Measurements from ENCODE around the gene PERM1. TPM values are rescaled to one million over a fixed set of nuclear protein-coding genes. Genes with fewer than 3 reads are reported as not detected.

Gene PERM1
- polyA plus RNA-seq, 1 donor (not counting 4 experiments of a cell fraction or from before 2014, with no cell fraction given), result not detected

DNA sequence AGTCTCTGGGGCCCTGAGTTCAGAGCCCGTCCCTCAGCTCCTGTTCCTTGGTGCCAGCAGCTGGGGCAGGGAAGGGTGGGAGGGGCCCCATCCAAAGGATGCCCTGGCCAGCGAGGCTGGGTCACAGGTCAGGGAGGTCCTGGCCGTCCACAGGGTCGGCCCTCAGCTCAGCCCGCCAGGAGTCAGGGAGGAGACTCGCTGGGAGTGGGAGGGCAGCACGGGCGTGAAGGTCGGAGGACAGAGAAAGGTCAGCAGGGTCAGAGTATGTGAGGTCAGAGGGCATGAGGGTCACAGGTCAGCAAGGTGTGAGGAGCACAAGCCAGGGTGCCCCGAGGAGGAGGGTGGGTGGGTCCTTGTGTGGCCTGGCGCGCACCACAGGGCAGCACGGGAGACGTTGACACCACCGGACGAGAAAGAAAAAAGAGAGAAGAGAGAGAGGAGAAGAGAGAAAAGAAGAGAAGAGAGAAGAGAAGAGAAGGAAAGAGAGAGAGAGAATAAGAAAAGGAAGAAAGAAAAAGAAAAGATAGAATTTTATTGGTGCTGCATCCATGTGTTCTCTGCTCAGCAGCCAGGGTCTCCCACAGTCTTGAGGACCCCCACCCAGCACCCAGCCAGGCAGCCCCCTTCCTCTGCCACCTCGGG lies 7.1 kb downstream of the PERM1 start:
- no peak for FAIRE-seq
- Histone ChIP-seq H4K20me1 (ENCODE audit: control insufficient read depth, extremely low read depth, insufficient read depth, low read length) (no peaks in the 10 kb centered on the region), H3K9me3 (ENCODE audit: control insufficient read depth, low read depth, low read length) (no peaks in the 10 kb centered on the region), H3K27me3 (ENCODE audit: control insufficient read depth, extremely low read depth, insufficient read depth, low read length) (peaks cover 5% of the 10 kb centered on the region), H3K4me1 (ENCODE audit: control insufficient read depth, extremely low read depth, insufficient read depth, low read length) (peaks cover 4% of the 10 kb centered on the region), H3K4me3 (ENCODE audit: control insufficient read depth in 2 of 3, extremely low read depth in 1 of 3, insufficient read depth in 2 of 3, low read depth in 1 of 3, low read length in 3 of 3) (no peak overlapping the region), H2AFZ (ENCODE audit: control insufficient read depth, low read length) (no peak overlapping the region), H3K27ac (ENCODE audit: control insufficient read depth, insufficient read depth, low read length) (no peak overlapping the region), H3K4me2 (ENCODE audit: control insufficient read depth, extremely low read depth, insufficient read depth, low read depth, low read length) (no peak overlapping the region), H3K79me2 (ENCODE audit: control insufficient read depth, insufficient read depth, low read length) (no peaks in the 10 kb centered on the region), H3K36me3 (ENCODE audit: control insufficient read depth in 2 of 2, extremely low read depth in 1 of 2, insufficient read depth in 2 of 2, low read length in 2 of 2) (peaks cover 0 to 3% of the 10 kb centered on the region in 2 experiments), H3K9me1 (ENCODE audit: control insufficient read depth, extremely low read depth, insufficient read depth, low read length) (no peaks in the 10 kb centered on the region), H3K9ac (ENCODE audit: control insufficient read depth, extremely low read depth, insufficient read depth, low read length) (no peak overlapping the region)
- dilution Hi-C loops (cut with MboI; ENCODE audit: extremely low pct_ligation_motif_present, low sequenced_read_pairs), result no loop called here
- no peak for DNase-seq (ENCODE audit: low read depth, low spot score)
- no peak for TF ChIP-seq EZH2 (IDR thresholded peaks at IDR 0.05; ENCODE audit: low read length)
- TF ChIP-seq, protein P1, sequence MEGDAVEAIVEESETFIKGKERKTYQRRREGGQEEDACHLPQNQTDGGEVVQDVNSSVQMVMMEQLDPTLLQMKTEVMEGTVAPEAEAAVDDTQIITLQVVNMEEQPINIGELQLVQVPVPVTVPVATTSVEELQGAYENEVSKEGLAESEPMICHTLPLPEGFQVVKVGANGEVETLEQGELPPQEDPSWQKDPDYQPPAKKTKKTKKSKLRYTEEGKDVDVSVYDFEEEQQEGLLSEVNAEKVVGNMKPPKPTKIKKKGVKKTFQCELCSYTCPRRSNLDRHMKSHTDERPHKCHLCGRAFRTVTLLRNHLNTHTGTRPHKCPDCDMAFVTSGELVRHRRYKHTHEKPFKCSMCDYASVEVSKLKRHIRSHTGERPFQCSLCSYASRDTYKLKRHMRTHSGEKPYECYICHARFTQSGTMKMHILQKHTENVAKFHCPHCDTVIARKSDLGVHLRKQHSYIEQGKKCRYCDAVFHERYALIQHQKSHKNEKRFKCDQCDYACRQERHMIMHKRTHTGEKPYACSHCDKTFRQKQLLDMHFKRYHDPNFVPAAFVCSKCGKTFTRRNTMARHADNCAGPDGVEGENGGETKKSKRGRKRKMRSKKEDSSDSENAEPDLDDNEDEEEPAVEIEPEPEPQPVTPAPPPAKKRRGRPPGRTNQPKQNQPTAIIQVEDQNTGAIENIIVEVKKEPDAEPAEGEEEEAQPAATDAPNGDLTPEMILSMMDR (optimal IDR thresholded peaks at IDR 0.05 in 1 of 3, IDR thresholded peaks at IDR 0.05 in 1 of 3, conservative IDR thresholded peaks at IDR 0.05 in 1 of 3; ENCODE audit: extremely low read depth in 1 of 3, insufficient read depth in 2 of 3, low read length in 3 of 3), result no peak

DNA sequence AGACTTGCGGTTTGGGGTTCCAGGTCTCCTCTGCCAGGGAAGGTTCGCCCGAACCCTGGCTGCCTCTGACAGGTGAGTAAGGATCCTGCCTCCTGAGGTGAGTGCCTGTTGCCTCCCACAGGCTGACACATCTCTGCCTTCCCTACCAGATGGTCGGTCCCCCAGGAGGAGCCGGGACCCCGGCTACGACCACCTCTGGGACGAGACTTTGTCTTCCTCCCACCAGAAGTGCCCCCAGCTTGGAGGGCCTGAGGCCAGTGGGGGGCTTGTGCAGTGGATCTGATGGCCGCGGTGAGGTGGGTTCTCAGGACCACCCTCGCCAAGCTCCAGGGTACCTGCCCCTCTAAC lies 7.6 kb downstream of the PERM1 start:
- Histone ChIP-seq H3K27me3 (ENCODE audit: control insufficient read depth, extremely low read depth, insufficient read depth, low read length) (no peaks in the 10 kb centered on the region), H3K4me1 (ENCODE audit: control insufficient read depth, extremely low read depth, insufficient read depth, low read length) (peaks cover 4% of the 10 kb centered on the region), H3K9me3 (ENCODE audit: control insufficient read depth, low read depth, low read length) (no peaks in the 10 kb centered on the region), H2AFZ (ENCODE audit: control insufficient read depth, low read length) (no peak overlapping the region), H4K20me1 (ENCODE audit: control insufficient read depth, extremely low read depth, insufficient read depth, low read length) (no peaks in the 10 kb centered on the region), H3K36me3 (ENCODE audit: control insufficient read depth in 2 of 2, extremely low read depth in 1 of 2, insufficient read depth in 2 of 2, low read length in 2 of 2) (peaks cover 0 to 3% of the 10 kb centered on the region in 2 experiments), H3K4me3 (ENCODE audit: control insufficient read depth in 2 of 3, extremely low read depth in 1 of 3, insufficient read depth in 2 of 3, low read depth in 1 of 3, low read length in 3 of 3) (no peak overlapping the region), H3K9ac (ENCODE audit: control insufficient read depth, extremely low read depth, insufficient read depth, low read length) (no peak overlapping the region), H3K9me1 (ENCODE audit: control insufficient read depth, extremely low read depth, insufficient read depth, low read length) (no peaks in the 10 kb centered on the region), H3K27ac (ENCODE audit: control insufficient read depth, insufficient read depth, low read length) (no peak overlapping the region), H3K79me2 (ENCODE audit: control insufficient read depth, insufficient read depth, low read length) (no peaks in the 10 kb centered on the region), H3K4me2 (ENCODE audit: control insufficient read depth, extremely low read depth, insufficient read depth, low read depth, low read length) (no peak overlapping the region)
- no peak for FAIRE-seq
- dilution Hi-C loops (cut with MboI; ENCODE audit: extremely low pct_ligation_motif_present, low sequenced_read_pairs), result no loop called here
- DNase-seq (ENCODE audit: low read depth, low spot score), result no peak
- TF ChIP-seq EZH2 (IDR thresholded peaks at IDR 0.05; ENCODE audit: low read length), result no peak
- TF ChIP-seq, protein P1 (optimal IDR thresholded peaks at IDR 0.05 in 1 of 3, IDR thresholded peaks at IDR 0.05 in 1 of 3, conservative IDR thresholded peaks at IDR 0.05 in 1 of 3; ENCODE audit: extremely low read depth in 1 of 3, insufficient read depth in 2 of 3, low read length in 3 of 3), result no peak

All from keratinocyte (primary cell).